GM12891 (cell line): ENCODE measurements around the gene SHOX.
"Not testable (repeated sequence)": the region's sequence is repeated elsewhere in the genome, so short reads cannot be mapped to it uniquely, and the experiment has no call there.

Source experiments
- DNase-seq: peaks from one replicate; pipeline ENCODE4 v3.0.0; 2011; ENCODE audit warnings: low spot score; ENCODE audit not compliant: insufficient read length
- FAIRE-seq: peaks from 2 replicates; lab custom pipeline; 2011; peaks lifted over from hg19 to GRCh38; lab: Jason Lieb, UNC
- PAX5 ChIP-seq: IDR thresholded peaks from 2 replicates; pipeline ENCODE4 v1.6.1; 2011; ENCODE audit warnings: low read length, moderate library complexity, mild to moderate bottlenecking; ENCODE audit not compliant: insufficient read depth, severe bottlenecking
- POLR2A ChIP-seq: IDR thresholded peaks from 2 replicates; pipeline ENCODE4 v1.6.1; 2011; ENCODE audit warnings: low read depth, low read length, control low read depth
- POLR2AphosphoS5 ChIP-seq: IDR thresholded peaks from 2 replicates; pipeline ENCODE4 v1.6.1; 2011; ENCODE audit warnings: low read depth, low read length, control low read depth
- POU2F2 ChIP-seq: IDR thresholded peaks from 2 replicates; pipeline ENCODE4 v1.6.1; 2011; ENCODE audit warnings: low read depth, mild to moderate bottlenecking, control low read depth, low read length, moderate library complexity
- SPI1 ChIP-seq: IDR thresholded peaks from 2 replicates; pipeline ENCODE4 v1.6.1; 2011; ENCODE audit warnings: low read depth, low read length, control low read depth
- TAF1 ChIP-seq: IDR thresholded peaks from 2 replicates; pipeline ENCODE4 v1.6.1; 2011; ENCODE audit warnings: low read depth, low read length, control low read depth

The SHOX gene

GRCh38 chrX:623599-624315 is 6.8 kb upstream of the SHOX start:
- FAIRE-seq = no peak
- no peak for DNase-seq
- TF ChIP-seq POLR2A = no peak
- TF ChIP-seq POU2F2 = no peak
- no peak for TF ChIP-seq PAX5
- TF ChIP-seq POLR2AphosphoS5 = no peak
- no peak for TF ChIP-seq TAF1
- TF ChIP-seq SPI1 = no peak

DNA sequence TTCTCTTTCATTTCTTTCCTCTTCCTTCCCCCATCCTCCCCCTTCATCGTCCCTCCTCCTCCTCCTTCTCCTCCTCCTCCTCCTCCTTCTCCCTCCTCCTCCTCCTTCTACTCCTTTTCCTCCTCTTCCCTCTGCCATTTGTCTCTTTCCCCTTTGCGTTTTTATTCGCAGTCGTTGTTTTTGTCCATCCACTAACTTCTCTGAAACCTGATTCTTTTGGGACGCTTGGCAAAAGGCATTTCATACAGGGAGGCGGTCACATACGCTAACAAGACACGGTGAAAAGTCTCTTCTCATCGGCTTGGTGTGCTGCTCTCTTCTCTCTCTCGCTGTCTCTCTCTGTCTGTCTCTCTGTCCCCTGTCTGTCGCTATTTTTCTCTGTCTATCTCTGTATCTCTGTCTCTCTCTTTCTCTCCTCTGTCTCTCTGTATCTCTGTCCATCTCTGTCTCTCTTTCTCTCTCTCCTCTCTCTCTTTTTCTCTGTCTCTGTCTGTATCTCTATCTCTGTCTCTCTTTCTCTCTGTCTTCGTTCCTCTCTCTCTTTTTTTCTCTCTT is 5.4 kb upstream of the SHOX start:
- no peak for TF ChIP-seq TAF1
- TF ChIP-seq POLR2A = no peak
- no peak for TF ChIP-seq POU2F2
- no peak for TF ChIP-seq PAX5
- TF ChIP-seq POLR2AphosphoS5 = no peak
- no peak for TF ChIP-seq SPI1
- DNase-seq = no peak
- FAIRE-seq = no peak

- FAIRE-seq, DNase-seq: not testable (repeated sequence)
Observed at GRCh38 chrX:626047-626446, 4.5 kb upstream of the SHOX start.

- FAIRE-seq (no peak), DNase-seq (no peak)
- TF ChIP-seq TAF1 = no peak
- TF ChIP-seq POU2F2 = no peak
- no peak for TF ChIP-seq SPI1
- TF ChIP-seq POLR2AphosphoS5 = no peak
- TF ChIP-seq PAX5 = no peak
- no peak for TF ChIP-seq POLR2A
Observed at GRCh38 chrX:626745-627509, 3.7 kb upstream of the SHOX start.

GRCh38 chrX:627510-627981 is 3.0 kb upstream of the SHOX start:
- no peak for DNase-seq
- FAIRE-seq = no peak
- TF ChIP-seq SPI1 (no peak), TAF1 (no peak), PAX5 (no peak), POLR2A (no peak), POLR2AphosphoS5 (no peak), POU2F2 (no peak)

GRCh38 chrX:627995-628394 is 2.6 kb upstream of the SHOX start:
- TF ChIP-seq SPI1 (no peak), POLR2AphosphoS5 (no peak), PAX5 (no peak), TAF1 (no peak), POLR2A (no peak), POU2F2 (no peak)
- DNase-seq (no peak), FAIRE-seq (no peak)

- FAIRE-seq (no peak), DNase-seq (no peak)
- no peak for TF ChIP-seq TAF1
- no peak for TF ChIP-seq PAX5
- TF ChIP-seq POLR2AphosphoS5 = no peak
- no peak for TF ChIP-seq SPI1
- no peak for TF ChIP-seq POU2F2
- no peak for TF ChIP-seq POLR2A
Observed at GRCh38 chrX:629230-630006, 1.2 kb upstream of the SHOX start.

DNA sequence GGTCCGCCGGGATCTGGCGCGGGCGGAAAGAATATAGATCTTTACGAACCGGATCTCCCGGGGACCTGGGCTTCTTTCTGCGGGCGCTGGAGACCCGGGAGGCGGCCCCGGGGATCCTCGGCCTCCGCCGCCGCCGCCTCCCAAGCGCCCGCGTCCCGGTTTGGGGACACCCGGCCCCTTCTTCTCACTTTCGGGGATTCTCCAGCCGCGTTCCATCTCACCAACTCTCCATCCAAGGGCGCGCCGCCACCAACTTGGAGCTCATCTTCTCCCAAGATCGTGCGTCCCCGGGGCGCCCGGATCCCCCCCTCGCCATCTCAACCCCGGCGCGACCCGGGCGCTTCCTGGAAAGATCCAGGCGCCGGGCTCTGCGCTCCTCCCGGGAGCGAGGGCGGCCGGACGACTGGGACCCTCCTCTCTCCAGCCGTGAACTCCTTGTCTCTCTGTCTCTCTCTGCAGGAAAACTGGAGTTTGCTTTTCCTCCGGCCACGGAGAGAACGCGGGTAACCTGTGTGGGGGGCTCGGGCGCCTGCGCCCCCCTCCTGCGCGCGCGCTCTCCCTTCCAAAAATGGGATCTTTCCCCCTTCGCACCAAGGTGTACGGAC is 482 bp upstream of the SHOX start:
- no peak for FAIRE-seq

More for the DNA sequence above, 482 bp upstream of the SHOX start:
- no peak for DNase-seq
- TF ChIP-seq POLR2AphosphoS5 = no peak
- TF ChIP-seq TAF1 = no peak
- TF ChIP-seq PAX5 = no peak
- TF ChIP-seq SPI1 = no peak
- no peak for TF ChIP-seq POLR2A
- no peak for TF ChIP-seq POU2F2
